ENCODE results near the gene SLC22A9.

Gene SLC22A9

DNA sequence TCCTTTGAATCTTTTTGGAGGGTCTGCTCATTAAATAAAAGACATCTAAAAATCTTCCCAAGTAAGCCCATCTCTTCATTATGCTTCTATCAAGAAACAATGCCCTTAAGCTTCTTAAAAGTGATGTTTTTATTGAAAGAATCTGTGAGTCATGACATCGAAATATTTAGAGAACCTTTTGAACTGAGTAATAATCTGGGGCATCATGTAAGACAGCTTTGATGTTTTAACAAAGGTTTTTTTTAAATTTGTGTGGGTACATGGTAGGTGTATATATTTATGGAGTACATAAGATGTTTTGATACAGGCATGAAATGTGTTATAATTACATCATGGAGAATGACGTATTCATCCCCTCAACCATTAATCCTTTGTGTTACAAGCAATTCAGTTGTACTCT is 74.6 kb downstream of the SLC22A9 start:
- no peak for DNase-seq (ENCODE audit: low read depth in 2 of 2)

- DNase-seq (ENCODE audit: low read depth in 2 of 2): no peak
These were observed 75.5 kb downstream of the SLC22A9 start for GRCh38 chr11:63445118-63445517.

- DNase-seq (ENCODE audit: low read depth in 2 of 2): no peak
These were observed 76.1 kb downstream of the SLC22A9 start for GRCh38 chr11:63445720-63446119.

GRCh38 chr11:63448646-63449045 is 79.1 kb downstream of the SLC22A9 start:
- DNase-seq (ENCODE audit: low read depth in 2 of 2): no peak

DNA sequence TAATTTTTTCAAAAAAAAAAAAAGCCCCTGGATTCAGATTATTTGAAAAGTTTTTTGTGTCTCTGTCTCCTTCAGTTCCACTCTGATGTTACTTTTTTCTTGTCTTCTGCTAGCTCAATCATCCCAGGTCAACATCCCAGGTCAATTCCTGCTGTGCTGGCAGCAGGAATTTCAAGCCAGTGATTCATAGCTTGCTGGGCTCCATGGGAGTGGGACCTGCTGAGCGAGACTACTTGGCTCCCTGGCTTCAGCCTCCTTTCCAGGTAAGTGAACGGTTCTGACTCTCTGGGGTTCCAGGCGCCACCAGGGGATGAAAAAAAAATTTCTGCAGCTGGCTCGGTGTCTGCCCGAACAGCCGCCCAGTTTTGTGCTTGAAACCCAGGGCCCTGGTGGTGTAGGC is 90.0 kb downstream of the SLC22A9 start:
- DNase-seq (ENCODE audit: low read depth in 2 of 2): no peak
